Measurements from ENCODE around the gene ENTPD5. TPM values are rescaled to one million over a fixed set of nuclear protein-coding genes. Genes with fewer than 3 reads are reported as not detected.

ENTPD5 gene
- total RNA-seq, 1 donor: 10.1 TPM

DNA sequence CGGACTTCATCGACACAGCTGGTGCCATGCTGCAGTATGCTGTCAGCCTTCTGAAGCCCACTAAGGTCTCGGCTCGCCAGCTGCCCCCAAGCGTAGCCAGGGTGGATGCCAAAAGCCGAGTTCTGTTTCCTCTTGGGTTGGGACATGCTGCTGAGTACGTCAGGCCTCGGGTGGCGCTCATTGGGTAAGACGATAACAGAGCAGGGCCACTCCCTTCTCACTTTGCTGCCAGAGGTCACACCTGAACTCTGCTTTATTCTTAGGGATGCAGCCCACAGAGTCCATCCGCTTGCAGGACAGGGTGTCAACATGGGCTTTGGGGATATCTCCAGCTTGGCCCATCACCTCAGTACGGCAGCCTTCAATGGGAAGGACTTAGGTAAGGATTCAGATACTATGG, 57.9 kb downstream of the ENTPD5 start:
- no peak overlapping the region for H3K4me2 ChIP-seq (ENCODE audit: insufficient read depth, low read length)
- H2AFZ ChIP-seq (ENCODE audit: low read length): no peak overlapping the region
- H3K27me3 ChIP-seq (ENCODE audit: insufficient read depth, low read length): no peaks in the 10 kb centered on the region
- no peaks in the 10 kb centered on the region for H3K4me1 ChIP-seq (ENCODE audit: insufficient read depth, low read length)
- H3K4me3 ChIP-seq (ENCODE audit: insufficient read depth, low read length): no peak overlapping the region
- H4K20me1 ChIP-seq (ENCODE audit: insufficient read depth, low read length): no peaks in the 10 kb centered on the region
- no peaks in the 10 kb centered on the region for H3K9me3 ChIP-seq (ENCODE audit: low read depth, low read length)
- H3K27ac ChIP-seq (ENCODE audit: low read depth, low read length): no peak overlapping the region
- TF ChIP-seq, protein P1, sequence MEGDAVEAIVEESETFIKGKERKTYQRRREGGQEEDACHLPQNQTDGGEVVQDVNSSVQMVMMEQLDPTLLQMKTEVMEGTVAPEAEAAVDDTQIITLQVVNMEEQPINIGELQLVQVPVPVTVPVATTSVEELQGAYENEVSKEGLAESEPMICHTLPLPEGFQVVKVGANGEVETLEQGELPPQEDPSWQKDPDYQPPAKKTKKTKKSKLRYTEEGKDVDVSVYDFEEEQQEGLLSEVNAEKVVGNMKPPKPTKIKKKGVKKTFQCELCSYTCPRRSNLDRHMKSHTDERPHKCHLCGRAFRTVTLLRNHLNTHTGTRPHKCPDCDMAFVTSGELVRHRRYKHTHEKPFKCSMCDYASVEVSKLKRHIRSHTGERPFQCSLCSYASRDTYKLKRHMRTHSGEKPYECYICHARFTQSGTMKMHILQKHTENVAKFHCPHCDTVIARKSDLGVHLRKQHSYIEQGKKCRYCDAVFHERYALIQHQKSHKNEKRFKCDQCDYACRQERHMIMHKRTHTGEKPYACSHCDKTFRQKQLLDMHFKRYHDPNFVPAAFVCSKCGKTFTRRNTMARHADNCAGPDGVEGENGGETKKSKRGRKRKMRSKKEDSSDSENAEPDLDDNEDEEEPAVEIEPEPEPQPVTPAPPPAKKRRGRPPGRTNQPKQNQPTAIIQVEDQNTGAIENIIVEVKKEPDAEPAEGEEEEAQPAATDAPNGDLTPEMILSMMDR (IDR thresholded peaks at IDR 0.05; ENCODE audit: extremely low read depth, low read depth, low read length): no peak
- no peak for DNase-seq (ENCODE audit: insufficient read length, low spot score, missing footprints)
- H3K79me2 ChIP-seq (ENCODE audit: insufficient read depth, low read length): no peaks in the 10 kb centered on the region
- peaks cover 71% of the 10 kb centered on the region for H3K36me3 ChIP-seq (ENCODE audit: insufficient read depth, low read length)

DNA sequence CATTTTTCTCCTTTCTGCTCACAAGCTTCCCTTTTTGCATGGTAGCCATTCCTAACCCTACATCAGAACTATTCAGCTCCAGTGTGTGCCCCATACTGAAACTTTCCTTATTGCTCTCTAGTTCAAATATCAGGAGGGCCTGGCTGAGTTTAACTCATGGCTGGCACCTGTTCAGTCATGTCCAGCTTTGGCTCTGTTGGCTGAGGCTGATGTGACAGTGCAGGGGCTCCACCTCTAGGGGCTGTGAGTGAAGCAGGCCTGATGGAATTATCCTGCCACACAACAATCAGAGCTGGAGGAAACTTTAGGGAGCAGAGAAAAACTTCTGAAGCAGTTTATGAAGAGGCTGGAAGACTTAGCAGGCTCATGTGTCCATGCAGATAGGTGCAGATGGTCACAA, 60.5 kb downstream of the ENTPD5 start:
- no peaks in the 10 kb centered on the region for H3K4me1 ChIP-seq (ENCODE audit: insufficient read depth, low read length)
- no peaks in the 10 kb centered on the region for H3K27me3 ChIP-seq (ENCODE audit: insufficient read depth, low read length)
- H2AFZ ChIP-seq (ENCODE audit: low read length): no peak overlapping the region
- no peak overlapping the region for H3K4me2 ChIP-seq (ENCODE audit: insufficient read depth, low read length)
- DNase-seq (ENCODE audit: insufficient read length, low spot score, missing footprints): no peak
- peaks cover 71% of the 10 kb centered on the region for H3K36me3 ChIP-seq (ENCODE audit: insufficient read depth, low read length)
- TF ChIP-seq, protein P1 (IDR thresholded peaks at IDR 0.05; ENCODE audit: extremely low read depth, low read depth, low read length): no peak
- no peak overlapping the region for H3K27ac ChIP-seq (ENCODE audit: low read depth, low read length)
- no peaks in the 10 kb centered on the region for H3K79me2 ChIP-seq (ENCODE audit: insufficient read depth, low read length)
- no peak overlapping the region for H3K4me3 ChIP-seq (ENCODE audit: insufficient read depth, low read length)
- no peaks in the 10 kb centered on the region for H3K9me3 ChIP-seq (ENCODE audit: low read depth, low read length)
- no peaks in the 10 kb centered on the region for H4K20me1 ChIP-seq (ENCODE audit: insufficient read depth, low read length)

DNA sequence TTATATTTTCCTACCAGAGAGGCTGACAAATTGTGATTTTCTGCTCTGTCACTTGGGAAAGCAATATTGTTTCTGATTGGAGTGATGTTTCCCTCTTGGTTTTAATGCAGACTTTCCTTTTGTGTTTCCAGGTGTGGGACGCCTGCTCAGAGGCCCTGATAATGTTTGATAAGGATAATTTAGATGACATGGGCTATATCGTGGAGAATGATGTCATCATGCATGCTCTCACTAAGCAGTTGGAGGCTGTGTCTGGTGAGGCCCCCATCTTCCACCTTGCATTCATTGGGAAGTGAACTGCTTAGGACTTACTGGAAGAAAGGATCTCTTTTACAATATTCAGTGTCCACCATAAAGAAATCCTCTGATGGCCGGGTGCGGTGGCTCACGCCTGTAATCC, 63.4 kb downstream of the ENTPD5 start:
- TF ChIP-seq, protein P1 (IDR thresholded peaks at IDR 0.05; ENCODE audit: extremely low read depth, low read depth, low read length): no peak
- H3K4me1 ChIP-seq (ENCODE audit: insufficient read depth, low read length): peaks cover 4% of the 10 kb centered on the region
- H3K79me2 ChIP-seq (ENCODE audit: insufficient read depth, low read length): peaks cover 14% of the 10 kb centered on the region

DNA sequence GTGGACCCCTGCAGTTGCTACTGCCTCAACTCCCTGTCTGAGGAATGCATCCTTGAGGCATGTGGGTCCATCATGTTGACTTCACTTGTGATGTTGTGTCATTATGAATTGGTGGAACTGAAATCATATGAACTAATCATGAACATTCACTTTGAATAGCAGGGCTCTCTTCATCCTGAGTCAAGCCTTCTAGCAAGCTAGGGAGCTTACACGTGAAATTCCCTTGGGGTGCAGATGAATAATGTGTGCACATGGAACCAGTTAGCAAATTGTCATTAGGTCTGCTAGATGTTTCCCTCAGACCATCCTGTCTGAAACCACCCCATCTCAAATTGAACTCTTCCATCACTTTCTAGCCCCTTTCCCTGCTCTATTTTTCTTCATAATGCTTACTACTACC, 65.4 kb downstream of the ENTPD5 start:
- Histone ChIP-seq H3K4me3 (ENCODE audit: insufficient read depth, low read length) (no peak overlapping the region), H3K27ac (ENCODE audit: low read depth, low read length) (no peak overlapping the region), H3K4me1 (ENCODE audit: insufficient read depth, low read length) (peaks cover 4% of the 10 kb centered on the region), H4K20me1 (ENCODE audit: insufficient read depth, low read length) (no peaks in the 10 kb centered on the region), H3K27me3 (ENCODE audit: insufficient read depth, low read length) (no peaks in the 10 kb centered on the region), H3K4me2 (ENCODE audit: insufficient read depth, low read length) (no peak overlapping the region), H3K36me3 (ENCODE audit: insufficient read depth, low read length) (peaks cover 29% of the 10 kb centered on the region), H2AFZ (ENCODE audit: low read length) (no peak overlapping the region), H3K79me2 (ENCODE audit: insufficient read depth, low read length) (peaks cover 19% of the 10 kb centered on the region), H3K9me3 (ENCODE audit: low read depth, low read length) (no peaks in the 10 kb centered on the region)
- TF ChIP-seq, protein P1 (IDR thresholded peaks at IDR 0.05; ENCODE audit: extremely low read depth, low read depth, low read length): no peak
- DNase-seq (ENCODE audit: insufficient read length, low spot score, missing footprints): no peak

More for the DNA sequence above, 63.4 kb downstream of the ENTPD5 start:
- Histone ChIP-seq H3K36me3 (ENCODE audit: insufficient read depth, low read length) (peaks cover 47% of the 10 kb centered on the region), H3K4me3 (ENCODE audit: insufficient read depth, low read length) (no peak overlapping the region), H3K9me3 (ENCODE audit: low read depth, low read length) (no peaks in the 10 kb centered on the region), H3K27me3 (ENCODE audit: insufficient read depth, low read length) (no peaks in the 10 kb centered on the region), H4K20me1 (ENCODE audit: insufficient read depth, low read length) (no peaks in the 10 kb centered on the region), H3K4me2 (ENCODE audit: insufficient read depth, low read length) (no peak overlapping the region), H2AFZ (ENCODE audit: low read length) (no peak overlapping the region), H3K27ac (ENCODE audit: low read depth, low read length) (no peak overlapping the region)
- no peak for DNase-seq (ENCODE audit: insufficient read length, low spot score, missing footprints)

All from osteoblast (primary cell).